PC-9 (cell line): ENCODE measurements around the gene UST. TPM values are rescaled to one million over a fixed set of nuclear protein-coding genes. Genes with fewer than 3 reads are reported as not detected.

Experiments
- BruUV-seq: library from RNA; stranded (reverse); fragments of 400-500 nt; replicated peaks from 2 replicates; lab custom pipeline; 2021; lab: Mats Ljungman, UMichigan
- CTCF ChIA-PET: fragments of 300-600 bp; sonication (Branson Sonifier 250); formaldehyde crosslinking; loops from one replicate; lab custom pipeline; 2022; ENCODE audit warnings: antibody characterized with exemption; lab: Charles Lee
- POLR2A ChIA-PET: fragments of 300-600 bp; sonication (Branson Sonifier 250); formaldehyde crosslinking; loops from one replicate; lab custom pipeline; 2022; ENCODE audit warnings: antibody characterized with exemption; ENCODE audit not compliant: unreplicated experiment; lab: Charles Lee
- DNase-seq, 2 experiments: peaks; one replicate each; pipeline versions ENCODE4 v3.0.0 to v3.0.0-alpha.2; 2015 to 2022; ENCODE audit warnings: mixed read lengths in 1 of 2
- H2AFZ ChIP-seq: fragments of 200-600 bp; sonication (generic); 2 replicates; pipeline ENCODE4 v1.8.1; 2017; ENCODE audit warnings: antibody characterized with exemption
- H3F3A ChIP-seq: fragments of 200-600 bp; sonication (generic); 2 replicates; pipeline ENCODE4 v1.8.1; 2017; ENCODE audit warnings: antibody characterized with exemption, mild to moderate bottlenecking, low read depth; ENCODE audit not compliant: insufficient read depth
- H3K27ac ChIP-seq: fragments of 200-600 bp; sonication (generic); 2 replicates; pipeline ENCODE4 v1.6.1; 2016; ENCODE audit warnings: mixed run types
- H3K27me3 ChIP-seq: fragments of 200-600 bp; sonication (generic); 2 replicates; pipeline ENCODE4 v1.6.1; 2016; ENCODE audit warnings: low read depth, mixed run types; ENCODE audit not compliant: insufficient read depth
- H3K36me3 ChIP-seq: fragments of 200-600 bp; sonication (generic); 2 replicates; pipeline ENCODE4 v1.6.1; 2016; ENCODE audit warnings: low read depth, mixed run types
- H3K4me1 ChIP-seq: fragments of 200-600 bp; sonication (generic); replicated peaks from 2 replicates; pipeline ENCODE4 v1.6.1; 2016; ENCODE audit warnings: mixed run types; ENCODE audit not compliant: insufficient read depth
- H3K4me2 ChIP-seq: fragments of 200-600 bp; sonication (generic); 2 replicates; pipeline ENCODE4 v1.6.1; 2017; ENCODE audit warnings: mixed run types
- H3K4me3 ChIP-seq: fragments of 200-600 bp; sonication (generic); 2 replicates; pipeline ENCODE4 v1.6.1; 2016; ENCODE audit warnings: mixed run types
- H3K79me2 ChIP-seq: fragments of 200-600 bp; sonication (generic); 2 replicates; pipeline ENCODE4 v1.6.1; 2017; ENCODE audit warnings: low read depth, mixed run types
- H3K9me2 ChIP-seq: fragments of 200-600 bp; sonication (generic); 2 replicates; pipeline ENCODE4 v1.8.1; 2017; ENCODE audit warnings: mild to moderate bottlenecking; ENCODE audit not compliant: insufficient read depth
- H3K9me3 ChIP-seq: fragments of 200-600 bp; sonication (generic); 2 replicates; pipeline ENCODE4 v1.8.1; 2016; ENCODE audit warnings: low read depth; ENCODE audit not compliant: insufficient read depth
- H4K20me1 ChIP-seq: fragments of 200-600 bp; sonication (generic); 2 replicates; pipeline ENCODE4 v1.8.1; 2017; ENCODE audit not compliant: insufficient read depth
- CTCF ChIP-seq: fragments of 200-600 bp; sonication (generic); conservative IDR thresholded peaks from 2 replicates; pipeline ENCODE4 v1.6.1; 2017; ENCODE audit warnings: mixed run types, antibody characterized with exemption, mild to moderate bottlenecking, moderate library complexity
- EZH2 ChIP-seq: fragments of 200-600 bp; sonication (generic); IDR thresholded peaks from 2 replicates; pipeline ENCODE4 v1.8.0; 2017; ENCODE audit warnings: antibody characterized with exemption, low read depth
- intact Hi-C: fragments of 100-400 bp; cut with micrococcal nuclease; formaldehyde crosslinking; loops from one replicate; pipeline ENCODE4 v1.10.0; 2022; ENCODE audit not compliant: unreplicated experiment
- total RNA-seq: library from RNA; stranded (reverse); gene quantifications from 2 replicates; pipeline ENCODE4 v1.2.3, GENCODE V29; 2021

Gene UST
- total RNA-seq, 1 experiment from 2014 or later: 4.2 TPM

DNA sequence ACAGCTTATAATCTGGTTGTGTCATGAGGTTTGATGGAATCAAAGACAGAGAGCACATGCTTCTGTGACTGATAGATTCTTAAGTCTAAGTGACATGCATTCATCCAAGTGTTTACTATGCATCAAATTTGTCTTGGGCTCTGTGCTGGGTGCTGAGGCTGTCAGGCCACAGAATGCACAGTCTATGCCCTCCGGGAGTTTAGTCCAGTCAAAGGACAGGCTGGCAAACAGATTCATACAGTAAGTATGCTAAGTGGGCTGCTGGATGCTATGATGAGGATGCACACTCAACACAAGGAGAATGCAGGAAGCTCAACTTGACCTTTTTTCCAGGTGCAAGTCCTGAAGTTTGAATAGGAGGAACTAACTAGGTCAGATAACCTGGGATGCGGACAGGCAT is 146.7 kb downstream of the UST start:
- ChIA-PET CTCF (no interaction called here), POLR2A (no interaction called here)
- Histone ChIP-seq H2AFZ (no peak overlapping the region), H3K27me3 (no peaks in the 10 kb centered on the region), H3K9me3 (no peaks in the 10 kb centered on the region), H3K4me1 (no peaks in the 10 kb centered on the region), H3K36me3 (no peaks in the 10 kb centered on the region), H3K4me3 (no peak overlapping the region), H3K9me2 (no peaks in the 10 kb centered on the region), H3K4me2 (no peak overlapping the region), H3F3A (no peaks in the 10 kb centered on the region), H3K79me2 (no peaks in the 10 kb centered on the region), H4K20me1 (no peaks in the 10 kb centered on the region), H3K27ac (no peak overlapping the region)
- no TSS peak for BruUV-seq
- no peak for DNase-seq
- no peak for TF ChIP-seq CTCF
- TF ChIP-seq EZH2: no peak
- intact Hi-C loops: no loop called here

GRCh38 chr6:148898376-148899014 is 151.7 kb downstream of the UST start:
- no peaks in the 10 kb centered on the region for H3F3A ChIP-seq
- no peaks in the 10 kb centered on the region for H3K36me3 ChIP-seq
- no peak overlapping the region for H3K27ac ChIP-seq
- H2AFZ ChIP-seq: no peak overlapping the region
- BruUV-seq: no TSS peak
- no peak for DNase-seq
- no peak overlapping the region for H3K4me2 ChIP-seq
- H3K79me2 ChIP-seq: no peaks in the 10 kb centered on the region
- no peaks in the 10 kb centered on the region for H3K9me2 ChIP-seq
- no peak for TF ChIP-seq EZH2
- TF ChIP-seq CTCF: no peak
- intact Hi-C loops: no loop called here
- no peaks in the 10 kb centered on the region for H3K4me1 ChIP-seq
- no peaks in the 10 kb centered on the region for H3K27me3 ChIP-seq
- POLR2A ChIA-PET: no interaction called here
- CTCF ChIA-PET: no interaction called here
- no peaks in the 10 kb centered on the region for H3K9me3 ChIP-seq
- H3K4me3 ChIP-seq: no peak overlapping the region
- H4K20me1 ChIP-seq: no peaks in the 10 kb centered on the region

DNA sequence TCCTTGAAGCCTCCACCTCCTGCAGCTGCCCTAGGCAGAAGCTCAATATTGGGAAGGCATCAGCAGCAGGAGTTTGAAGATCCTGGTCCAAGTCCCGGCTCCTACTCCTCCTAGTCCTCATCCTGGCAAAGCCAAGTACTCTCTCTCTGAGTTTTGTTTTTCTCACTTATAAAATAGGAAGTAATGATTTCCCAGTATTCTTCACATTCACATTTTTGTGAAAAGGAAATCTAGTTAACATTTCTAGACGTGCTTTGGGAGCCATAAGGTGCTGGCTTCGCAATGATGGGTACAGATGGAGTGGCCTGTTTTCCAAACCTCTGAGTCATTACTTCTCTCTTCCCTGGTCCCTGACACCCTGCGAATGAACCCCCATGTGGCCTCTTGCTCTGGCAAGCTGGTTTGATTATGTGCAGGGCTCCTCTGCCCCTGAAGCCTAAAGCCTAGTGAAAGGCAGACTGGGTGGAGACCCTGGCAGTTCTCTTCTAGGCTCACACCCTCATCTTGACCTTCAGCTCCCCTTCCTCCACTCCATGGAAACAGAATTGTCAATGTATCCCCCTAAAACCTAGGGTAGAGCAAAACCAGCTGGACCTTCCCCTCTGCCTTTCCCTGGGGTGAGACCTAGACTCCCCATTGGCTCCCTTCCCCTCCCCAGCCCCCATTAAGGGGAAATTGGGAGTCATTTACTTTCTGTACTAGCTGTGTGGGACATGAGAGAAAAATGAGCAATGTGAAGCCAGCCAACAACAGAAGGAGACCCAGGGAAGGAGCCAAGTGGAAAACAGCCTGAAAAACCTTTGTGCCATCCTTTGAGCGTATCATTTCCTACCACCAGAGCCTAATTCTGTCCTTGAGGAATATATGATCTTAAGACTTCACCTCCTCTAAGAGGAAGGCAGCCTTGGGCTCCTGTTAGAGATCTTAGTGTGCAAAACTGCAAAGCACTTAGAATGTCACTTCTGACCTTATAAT is 158.4 kb downstream of the UST start:
- Histone ChIP-seq H3F3A (no peaks in the 10 kb centered on the region), H3K36me3 (no peaks in the 10 kb centered on the region), H3K4me2 (no peak overlapping the region), H3K27ac (no peak overlapping the region), H4K20me1 (no peaks in the 10 kb centered on the region), H3K9me2 (no peaks in the 10 kb centered on the region), H3K4me1 (no peaks in the 10 kb centered on the region), H3K9me3 (no peaks in the 10 kb centered on the region), H2AFZ (no peak overlapping the region), H3K4me3 (no peak overlapping the region), H3K27me3 (no peaks in the 10 kb centered on the region), H3K79me2 (no peaks in the 10 kb centered on the region)
- CTCF ChIA-PET: no interaction called here
- DNase-seq: no peak
- TF ChIP-seq CTCF (no peak), EZH2 (no peak)
- POLR2A ChIA-PET: no interaction called here
- no TSS peak for BruUV-seq
- intact Hi-C loops: no loop called here
